Nephron progenitor cell (in vitro differentiated cells): ENCODE data around the gene UBAP2.
A peak's percentile ranks its signal among the peaks of the same experiment; 100 is the strongest.

Source experiments
- DNase-seq: peaks from one replicate; pipeline ENCODE4 v3.0.0; 2021
- H3K27ac Mint-ChIP-seq: 2 replicates; pipeline ENCODE4 v1.8.0; 2021; ENCODE audit warnings: mild to moderate bottlenecking, moderate library complexity, mixed read lengths
- H3K27me3 Mint-ChIP-seq: 2 replicates; pipeline ENCODE4 v1.8.0; 2021; ENCODE audit warnings: mild to moderate bottlenecking, low read depth, mixed read lengths; ENCODE audit not compliant: poor library complexity
- H3K36me3 Mint-ChIP-seq: 2 replicates; pipeline ENCODE4 v1.8.0; 2021; ENCODE audit warnings: low read depth, mixed read lengths
- H3K4me1 Mint-ChIP-seq: 2 replicates; pipeline ENCODE4 v1.8.0; 2021; ENCODE audit warnings: mixed read lengths
- H3K4me3 Mint-ChIP-seq: 2 replicates; pipeline ENCODE4 v1.8.0; 2021; ENCODE audit warnings: mild to moderate bottlenecking, moderate library complexity, mixed read lengths
- H3K9me3 Mint-ChIP-seq: 2 replicates; pipeline ENCODE4 v1.8.0; 2021; ENCODE audit warnings: mild to moderate bottlenecking, moderate library complexity, mixed read lengths
- TF ChIP-seq, protein P1 (sequence below): fragments of 200-600 bp; sonication (generic); IDR thresholded peaks from 2 replicates; pipeline ENCODE4 v1.5.0; 2021; ENCODE audit warnings: antibody characterized with exemption

Gene UBAP2, protein sequence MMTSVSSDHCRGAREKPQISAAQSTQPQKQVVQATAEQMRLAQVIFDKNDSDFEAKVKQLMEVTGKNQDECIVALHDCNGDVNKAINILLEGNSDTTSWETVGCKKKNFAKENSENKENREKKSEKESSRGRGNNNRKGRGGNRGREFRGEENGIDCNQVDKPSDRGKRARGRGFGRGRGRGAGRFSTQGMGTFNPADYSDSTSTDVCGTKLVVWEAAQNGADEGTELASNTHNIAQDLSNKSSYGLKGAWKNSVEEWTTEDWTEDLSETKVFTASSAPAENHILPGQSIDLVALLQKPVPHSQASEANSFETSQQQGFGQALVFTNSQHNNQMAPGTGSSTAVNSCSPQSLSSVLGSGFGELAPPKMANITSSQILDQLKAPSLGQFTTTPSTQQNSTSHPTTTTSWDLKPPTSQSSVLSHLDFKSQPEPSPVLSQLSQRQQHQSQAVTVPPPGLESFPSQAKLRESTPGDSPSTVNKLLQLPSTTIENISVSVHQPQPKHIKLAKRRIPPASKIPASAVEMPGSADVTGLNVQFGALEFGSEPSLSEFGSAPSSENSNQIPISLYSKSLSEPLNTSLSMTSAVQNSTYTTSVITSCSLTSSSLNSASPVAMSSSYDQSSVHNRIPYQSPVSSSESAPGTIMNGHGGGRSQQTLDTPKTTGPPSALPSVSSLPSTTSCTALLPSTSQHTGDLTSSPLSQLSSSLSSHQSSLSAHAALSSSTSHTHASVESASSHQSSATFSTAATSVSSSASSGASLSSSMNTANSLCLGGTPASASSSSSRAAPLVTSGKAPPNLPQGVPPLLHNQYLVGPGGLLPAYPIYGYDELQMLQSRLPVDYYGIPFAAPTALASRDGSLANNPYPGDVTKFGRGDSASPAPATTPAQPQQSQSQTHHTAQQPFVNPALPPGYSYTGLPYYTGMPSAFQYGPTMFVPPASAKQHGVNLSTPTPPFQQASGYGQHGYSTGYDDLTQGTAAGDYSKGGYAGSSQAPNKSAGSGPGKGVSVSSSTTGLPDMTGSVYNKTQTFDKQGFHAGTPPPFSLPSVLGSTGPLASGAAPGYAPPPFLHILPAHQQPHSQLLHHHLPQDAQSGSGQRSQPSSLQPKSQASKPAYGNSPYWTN

GRCh38 chr9:34048727-34049629, at the start of gene UBAP2:
TSS of gene UBAP2 (minus strand) at chr9:34048887. CDS start at chr9:34017148, 31,739 bp downstream.
- Mint-ChIP-seq H3K4me1 (peaks cover 31% of the 10 kb centered on the region), H3K4me3 (peak within 1 kb of the TSS; percentile 100), H3K27ac (peak within 1 kb of the TSS; percentile 100), H3K36me3 (peaks cover 21% of the 10 kb centered on the region), H3K9me3 (peaks cover 4% of the 10 kb centered on the region), H3K27me3 (peaks cover 6% of the 10 kb centered on the region)
- DNase-seq = peak; percentile 98
- TF ChIP-seq, protein P1, sequence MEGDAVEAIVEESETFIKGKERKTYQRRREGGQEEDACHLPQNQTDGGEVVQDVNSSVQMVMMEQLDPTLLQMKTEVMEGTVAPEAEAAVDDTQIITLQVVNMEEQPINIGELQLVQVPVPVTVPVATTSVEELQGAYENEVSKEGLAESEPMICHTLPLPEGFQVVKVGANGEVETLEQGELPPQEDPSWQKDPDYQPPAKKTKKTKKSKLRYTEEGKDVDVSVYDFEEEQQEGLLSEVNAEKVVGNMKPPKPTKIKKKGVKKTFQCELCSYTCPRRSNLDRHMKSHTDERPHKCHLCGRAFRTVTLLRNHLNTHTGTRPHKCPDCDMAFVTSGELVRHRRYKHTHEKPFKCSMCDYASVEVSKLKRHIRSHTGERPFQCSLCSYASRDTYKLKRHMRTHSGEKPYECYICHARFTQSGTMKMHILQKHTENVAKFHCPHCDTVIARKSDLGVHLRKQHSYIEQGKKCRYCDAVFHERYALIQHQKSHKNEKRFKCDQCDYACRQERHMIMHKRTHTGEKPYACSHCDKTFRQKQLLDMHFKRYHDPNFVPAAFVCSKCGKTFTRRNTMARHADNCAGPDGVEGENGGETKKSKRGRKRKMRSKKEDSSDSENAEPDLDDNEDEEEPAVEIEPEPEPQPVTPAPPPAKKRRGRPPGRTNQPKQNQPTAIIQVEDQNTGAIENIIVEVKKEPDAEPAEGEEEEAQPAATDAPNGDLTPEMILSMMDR = no peak

GRCh38 chr9:34098307-34098706, 49.6 kb upstream of the UBAP2 start:
- no peaks in the 10 kb centered on the region for H3K27me3 Mint-ChIP-seq
- no peaks in the 10 kb centered on the region for H3K4me1 Mint-ChIP-seq
- H3K36me3 Mint-ChIP-seq = peaks cover 52% of the 10 kb centered on the region
- DNase-seq = no peak
- H3K4me3 Mint-ChIP-seq = no peak overlapping the region
- TF ChIP-seq, protein P1 = no peak
- H3K9me3 Mint-ChIP-seq = no peaks in the 10 kb centered on the region
- H3K27ac Mint-ChIP-seq = no peak overlapping the region

DNA sequence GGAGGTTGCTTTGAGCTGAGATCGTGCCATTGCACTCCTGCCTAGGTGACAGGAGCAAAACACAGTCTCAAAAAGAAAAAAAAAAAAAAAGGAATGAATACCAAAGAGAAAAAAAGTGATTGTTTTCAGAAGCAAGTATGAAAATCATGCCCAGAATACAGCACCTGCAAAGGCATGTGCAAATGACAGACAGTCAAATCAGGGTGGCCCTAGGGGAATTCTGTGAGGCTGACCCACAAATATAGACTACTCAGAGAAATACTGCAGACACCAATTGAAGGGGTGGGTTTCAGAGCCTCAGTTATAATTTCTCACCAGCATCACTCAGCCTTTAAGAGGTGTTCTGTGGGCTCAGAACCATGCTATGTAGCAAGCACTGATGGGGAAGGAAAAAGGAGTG, 49.2 kb upstream of the UBAP2 start:
- Mint-ChIP-seq H3K4me3 (no peak overlapping the region), H3K27me3 (no peaks in the 10 kb centered on the region), H3K9me3 (no peaks in the 10 kb centered on the region), H3K36me3 (peaks cover 57% of the 10 kb centered on the region), H3K27ac (no peak overlapping the region), H3K4me1 (no peaks in the 10 kb centered on the region)
- DNase-seq = no peak
- TF ChIP-seq, protein P1 = no peak

GRCh38 chr9:34096751-34097150, 48.1 kb upstream of the UBAP2 start:
- H3K27me3 Mint-ChIP-seq = no peaks in the 10 kb centered on the region
- peaks cover 55% of the 10 kb centered on the region for H3K36me3 Mint-ChIP-seq
- no peaks in the 10 kb centered on the region for H3K4me1 Mint-ChIP-seq
- no peak overlapping the region for H3K4me3 Mint-ChIP-seq
- H3K27ac Mint-ChIP-seq = no peak overlapping the region
- H3K9me3 Mint-ChIP-seq = no peaks in the 10 kb centered on the region
- TF ChIP-seq, protein P1 = no peak
- DNase-seq = no peak

DNA sequence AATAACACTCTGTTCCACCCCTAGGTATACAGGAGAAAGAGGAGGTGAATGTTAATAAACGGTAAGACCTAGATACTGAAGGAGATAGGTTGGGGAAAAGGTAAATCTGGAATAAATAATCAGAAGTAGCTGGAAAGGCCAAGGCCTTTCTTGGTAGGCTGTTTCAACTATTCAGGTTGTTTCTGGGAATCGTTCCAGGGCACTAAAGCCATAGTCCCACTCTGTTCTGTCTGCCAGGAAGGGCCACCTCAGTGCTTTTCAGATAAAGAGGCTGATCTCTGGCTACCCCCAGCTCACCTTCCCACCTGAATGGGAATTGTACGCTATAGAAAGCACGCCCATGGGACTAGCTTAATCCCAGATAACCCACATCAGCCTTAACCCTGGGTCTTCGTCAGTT, 44.9 kb upstream of the UBAP2 start:
- H3K4me1 Mint-ChIP-seq = no peaks in the 10 kb centered on the region
- no peak overlapping the region for H3K27ac Mint-ChIP-seq
- DNase-seq = no peak
- H3K36me3 Mint-ChIP-seq = peaks cover 76% of the 10 kb centered on the region
- TF ChIP-seq, protein P1 = no peak
- H3K4me3 Mint-ChIP-seq = no peak overlapping the region
- H3K27me3 Mint-ChIP-seq = no peaks in the 10 kb centered on the region
- no peaks in the 10 kb centered on the region for H3K9me3 Mint-ChIP-seq
